Keratinocyte (primary cell): ENCODE measurements around the gene INO80D. TPM values are rescaled to one million over a fixed set of nuclear protein-coding genes. Genes with fewer than 3 reads are reported as not detected.

ENCODE experiments used
- DNase-seq: peaks from one replicate; pipeline ENCODE4 v3.0.0-alpha.2; 2011; ENCODE audit warnings: low read depth, missing footprints, low spot score
- FAIRE-seq: peaks from 2 replicates; lab custom pipeline; 2011; peaks lifted over from hg19 to GRCh38; lab: Jason Lieb, UNC
- H2AFZ ChIP-seq: 2 replicates; pipeline ENCODE4 v1.6.0; 2012; ENCODE audit warnings: low read length, control low read depth, inconsistent platforms; ENCODE audit not compliant: control insufficient read depth
- H3K27ac ChIP-seq: 2 replicates; pipeline ENCODE4 v1.5.1; 2011; ENCODE audit warnings: low read length; ENCODE audit not compliant: control insufficient read depth, insufficient read depth
- H3K27me3 ChIP-seq: 3 replicates; pipeline ENCODE4 v1.6.0; 2011; ENCODE audit warnings: low read length; ENCODE audit not compliant: control insufficient read depth, insufficient read depth; ENCODE audit errors: extremely low read depth
- H3K36me3 ChIP-seq, 2 experiments: 2 replicates in 1 of 2; 3 replicates in 1 of 2; pipeline ENCODE4 v1.5.1; 2011; ENCODE audit warnings: low read length in 2 of 2, mild to moderate bottlenecking in 1 of 2; ENCODE audit not compliant: control insufficient read depth in 2 of 2, insufficient read depth in 2 of 2; ENCODE audit errors: extremely low read depth in 1 of 2
- H3K4me1 ChIP-seq: 3 replicates; pipeline ENCODE4 v1.5.1; 2011; ENCODE audit warnings: low read length; ENCODE audit not compliant: control insufficient read depth, insufficient read depth; ENCODE audit errors: extremely low read depth
- H3K4me2 ChIP-seq: 3 replicates; pipeline ENCODE4 v1.6.0; 2011; ENCODE audit warnings: low read depth, low read length; ENCODE audit not compliant: control insufficient read depth, insufficient read depth; ENCODE audit errors: extremely low read depth
- H3K4me3 ChIP-seq, 3 experiments: fragments of 200-600 bp in 1 of 3; sonication (generic) in 1 of 3; 2 replicates in 2 of 3; 3 replicates in 1 of 3; pipeline ENCODE4 v1.5.1; 2011 to 2016; ENCODE audit warnings: low read length in 3 of 3, mild to moderate bottlenecking in 3 of 3, control low read depth in 2 of 3, inconsistent platforms in 1 of 3, low read depth in 1 of 3, mixed read lengths in 1 of 3, mixed run types in 1 of 3, moderate library complexity in 1 of 3; ENCODE audit not compliant: control insufficient read depth in 2 of 3, insufficient read depth in 2 of 3; ENCODE audit errors: extremely low read depth in 1 of 3
- H3K79me2 ChIP-seq: 2 replicates; pipeline ENCODE4 v1.6.0; 2012; ENCODE audit warnings: low read length; ENCODE audit not compliant: control insufficient read depth, insufficient read depth
- H3K9ac ChIP-seq: 3 replicates; pipeline ENCODE4 v1.6.0; 2011; ENCODE audit warnings: low read length; ENCODE audit not compliant: control insufficient read depth, insufficient read depth; ENCODE audit errors: extremely low read depth
- H3K9me1 ChIP-seq: 3 replicates; pipeline ENCODE4 v1.6.0; 2011; ENCODE audit warnings: low read length; ENCODE audit not compliant: control insufficient read depth, insufficient read depth; ENCODE audit errors: extremely low read depth
- H3K9me3 ChIP-seq: 2 replicates; pipeline ENCODE4 v1.5.1; 2012; ENCODE audit warnings: low read depth, low read length; ENCODE audit not compliant: control insufficient read depth
- H4K20me1 ChIP-seq: 3 replicates; pipeline ENCODE4 v1.6.0; 2011; ENCODE audit warnings: low read length; ENCODE audit not compliant: control insufficient read depth, insufficient read depth; ENCODE audit errors: extremely low read depth
- EZH2 ChIP-seq: IDR thresholded peaks from one replicate; pipeline ENCODE4 v1.6.1; 2012; ENCODE audit warnings: inconsistent platforms, mild to moderate bottlenecking, low read length, moderate library complexity
- dilution Hi-C: fragments of 300-500 bp; cut with MboI; formaldehyde crosslinking; loops from one replicate; pipeline ENCODE4 v1.7.0; 2020; ENCODE audit warnings: low sequenced_read_pairs; ENCODE audit not compliant: extremely low pct_ligation_motif_present
- polyA plus RNA-seq, 5 experiments: library from polyadenylated mRNA; depleted of rRNA in 3 of 5; stranded (reverse) in 3 of 5; stranded (forward) in 1 of 5; unstranded in 1 of 5; fragments of >200 nt; gene quantifications; 1 replicate in 1 of 5; 2 replicates in 3 of 5; 3 replicates in 1 of 5; pipeline versions ENCODE4 v1.2.1 to v1.2.3, GENCODE V29; 2011 to 2012; ENCODE audit warnings: missing spikeins in 2 of 5, low read depth in 1 of 5, low replicate concordance in 1 of 5
- TF ChIP-seq, protein P1 (sequence below), 3 experiments: IDR thresholded peaks in 1 of 3; conservative IDR thresholded peaks in 1 of 3; optimal IDR thresholded peaks in 1 of 3; 2 replicates in 2 of 3; 3 replicates in 1 of 3; pipeline versions ENCODE3 to v1.5.1; 2011; ENCODE audit warnings: low read length in 3 of 3, mild to moderate bottlenecking in 3 of 3, moderate library complexity in 2 of 3, control low read depth in 1 of 3, inconsistent platforms in 1 of 3; ENCODE audit not compliant: insufficient read depth in 2 of 3; ENCODE audit errors: extremely low read depth in 1 of 3

The INO80D gene
- polyA plus RNA-seq, 1 donor (not counting 4 experiments of a cell fraction or from before 2014, with no cell fraction given): 4.1 TPM

- no peak overlapping the region for H3K4me3 ChIP-seq
- H4K20me1 ChIP-seq: no peaks in the 10 kb centered on the region
- H3K9me1 ChIP-seq: no peaks in the 10 kb centered on the region
- dilution Hi-C loops: no loop called here
- no peaks in the 10 kb centered on the region for H3K27me3 ChIP-seq
- H3K4me2 ChIP-seq: no peak overlapping the region
- no peak for TF ChIP-seq EZH2
- TF ChIP-seq, protein P1, sequence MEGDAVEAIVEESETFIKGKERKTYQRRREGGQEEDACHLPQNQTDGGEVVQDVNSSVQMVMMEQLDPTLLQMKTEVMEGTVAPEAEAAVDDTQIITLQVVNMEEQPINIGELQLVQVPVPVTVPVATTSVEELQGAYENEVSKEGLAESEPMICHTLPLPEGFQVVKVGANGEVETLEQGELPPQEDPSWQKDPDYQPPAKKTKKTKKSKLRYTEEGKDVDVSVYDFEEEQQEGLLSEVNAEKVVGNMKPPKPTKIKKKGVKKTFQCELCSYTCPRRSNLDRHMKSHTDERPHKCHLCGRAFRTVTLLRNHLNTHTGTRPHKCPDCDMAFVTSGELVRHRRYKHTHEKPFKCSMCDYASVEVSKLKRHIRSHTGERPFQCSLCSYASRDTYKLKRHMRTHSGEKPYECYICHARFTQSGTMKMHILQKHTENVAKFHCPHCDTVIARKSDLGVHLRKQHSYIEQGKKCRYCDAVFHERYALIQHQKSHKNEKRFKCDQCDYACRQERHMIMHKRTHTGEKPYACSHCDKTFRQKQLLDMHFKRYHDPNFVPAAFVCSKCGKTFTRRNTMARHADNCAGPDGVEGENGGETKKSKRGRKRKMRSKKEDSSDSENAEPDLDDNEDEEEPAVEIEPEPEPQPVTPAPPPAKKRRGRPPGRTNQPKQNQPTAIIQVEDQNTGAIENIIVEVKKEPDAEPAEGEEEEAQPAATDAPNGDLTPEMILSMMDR (optimal IDR thresholded peaks at IDR 0.05 in 1 of 3, IDR thresholded peaks at IDR 0.05 in 1 of 3, conservative IDR thresholded peaks at IDR 0.05 in 1 of 3; ENCODE audit: extremely low read depth in 1 of 3, insufficient read depth in 2 of 3, low read length in 3 of 3): no peak
- no peak overlapping the region for H3K9ac ChIP-seq
- H3K79me2 ChIP-seq: no peaks in the 10 kb centered on the region
- no peak overlapping the region for H3K27ac ChIP-seq
- no peaks in the 10 kb centered on the region for H3K36me3 ChIP-seq
- H3K4me1 ChIP-seq: no peaks in the 10 kb centered on the region
- FAIRE-seq: no peak
- no peak for DNase-seq
- H3K9me3 ChIP-seq: no peaks in the 10 kb centered on the region
- H2AFZ ChIP-seq: no peak overlapping the region
These were observed 12.5 kb upstream of the INO80D start for GRCh38 chr2:206098471-206098870.

DNA sequence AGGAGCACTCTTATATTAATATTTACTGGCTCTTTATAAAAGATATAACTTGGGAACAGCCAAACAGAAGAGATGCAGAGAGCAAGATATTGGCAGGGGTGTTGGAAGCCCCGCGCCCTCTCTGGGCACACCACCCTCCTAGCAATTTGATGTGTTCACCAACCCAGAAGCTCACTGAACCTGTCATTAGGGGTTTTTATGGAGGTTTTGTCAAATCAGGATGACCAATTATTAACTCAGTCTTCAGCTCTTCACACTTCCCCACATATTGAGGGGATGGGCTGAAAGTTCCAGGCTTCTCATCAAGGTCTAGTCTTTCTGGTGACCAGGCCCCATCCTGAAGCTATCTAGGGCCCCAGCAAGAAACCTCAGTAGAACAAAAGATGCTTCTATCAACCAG lies 10.9 kb upstream of the INO80D start:
- Histone ChIP-seq H3K9me3 (no peaks in the 10 kb centered on the region), H2AFZ (no peak overlapping the region), H3K9me1 (no peaks in the 10 kb centered on the region), H3K36me3 (no peaks in the 10 kb centered on the region), H3K27me3 (no peaks in the 10 kb centered on the region), H4K20me1 (no peaks in the 10 kb centered on the region), H3K4me1 (no peaks in the 10 kb centered on the region), H3K4me3 (no peak overlapping the region), H3K79me2 (no peaks in the 10 kb centered on the region), H3K9ac (no peak overlapping the region), H3K4me2 (no peak overlapping the region), H3K27ac (no peak overlapping the region)
- FAIRE-seq (no peak), DNase-seq (no peak)
- dilution Hi-C loops: no loop called here
- TF ChIP-seq, protein P1 (optimal IDR thresholded peaks at IDR 0.05 in 1 of 3, IDR thresholded peaks at IDR 0.05 in 1 of 3, conservative IDR thresholded peaks at IDR 0.05 in 1 of 3; ENCODE audit: extremely low read depth in 1 of 3, insufficient read depth in 2 of 3, low read length in 3 of 3): no peak
- no peak for TF ChIP-seq EZH2
